ENCODE measurements around the gene SNRNP200. TPM values are rescaled to one million over a fixed set of nuclear protein-coding genes. Genes with fewer than 3 reads are reported as not detected.
A peak's percentile ranks its signal among the peaks of the same experiment; 100 is the strongest.
"Not testable (repeated sequence)": the region's sequence is repeated elsewhere in the genome, so short reads cannot be mapped to it uniquely, and the experiment has no call there.

SNRNP200 gene
- total and polyA plus RNA-seq, 9 donors = 71.1 to 149 (median 124) TPM

GRCh38 chr2:96258166-96259022 lies 47.0 kb downstream of the SNRNP200 start:
- WGBS, 3 donors = 80 to 85% (median 81%) methylated on average over 7 of the region's 7 CpGs
- TF ChIP-seq EP300 (IDR thresholded peaks at IDR 0.05) = no peak
- DNase-seq = no peak
- H3K27ac ChIP-seq = peak overlapping the region in 1 of 2 donors; percentile 81
- H3K4me1 ChIP-seq (ENCODE audit: insufficient read depth) = peaks cover 17% of the 10 kb centered on the region
- no peaks in the 10 kb centered on the region for H3K36me3 ChIP-seq
- H3K27me3 ChIP-seq = no peaks in the 10 kb centered on the region
- intact Hi-C loops (cut with DNase I) = loop anchor here in 1 of 4 donors (5.0 kb wide), 1 partner anchor 111 kb away; the partner anchor contains the start of gene DUSP2
- H3K9me3 ChIP-seq = no peaks in the 10 kb centered on the region
- no peak overlapping the region for H3K4me3 ChIP-seq

GRCh38 chr2:96257744-96258143 lies 47.6 kb downstream of the SNRNP200 start:
- H3K36me3 ChIP-seq, H3K27me3 ChIP-seq, DNase-seq, H3K4me3 ChIP-seq, H3K9me3 ChIP-seq: not testable (repeated sequence)
- Histone ChIP-seq H3K27ac (peak overlapping the region in 1 of 2 donors; percentile 81), H3K4me1 (ENCODE audit: insufficient read depth) (peaks cover 17% of the 10 kb centered on the region)
- intact Hi-C loops (cut with DNase I) = loop anchor here in 1 of 4 donors (5.0 kb wide), 1 partner anchor 110 kb away; the partner anchor contains the start of gene DUSP2
- WGBS, 3 donors = 88 to 97% (median 93%) methylated on average over 3 of the region's 3 CpGs

DNA sequence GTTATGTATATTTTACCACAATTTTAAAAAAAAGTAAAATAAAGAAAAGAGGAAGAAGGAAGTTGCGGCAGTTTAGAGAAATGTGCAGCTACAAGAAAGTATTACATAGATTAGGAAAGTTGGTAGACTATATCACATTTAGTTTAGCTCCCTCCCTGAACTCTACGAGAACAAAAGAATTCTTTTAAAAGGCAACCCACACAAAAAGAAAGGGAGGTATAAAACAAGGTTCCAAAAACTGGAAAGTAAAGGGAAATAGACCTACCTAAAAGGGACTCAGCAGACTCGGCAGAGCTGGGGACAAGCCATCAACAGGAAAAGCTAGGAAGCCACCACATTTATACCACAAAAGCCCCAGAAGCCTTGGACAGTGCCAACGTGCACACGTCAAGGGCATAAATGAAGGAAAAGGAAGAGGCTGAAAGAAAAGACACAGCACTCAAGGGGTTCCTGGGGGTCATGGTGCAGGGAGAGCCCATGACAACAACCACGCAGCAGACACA lies 48.7 kb downstream of the SNRNP200 start:
- Histone ChIP-seq H3K27ac (no peak overlapping the region), H3K4me3 (no peak overlapping the region), H3K36me3 (no peaks in the 10 kb centered on the region), H3K9me3 (no peaks in the 10 kb centered on the region), H3K4me1 (ENCODE audit: insufficient read depth) (peaks cover 17% of the 10 kb centered on the region), H3K27me3 (no peaks in the 10 kb centered on the region)
- no peak for TF ChIP-seq EP300 (IDR thresholded peaks at IDR 0.05)
- 82 to 85% (median 83%) methylated on average over 6 of the region's 6 CpGs for WGBS, 3 donors
- DNase-seq = no peak
- intact Hi-C loops (cut with DNase I) = loop anchor here in 1 of 4 donors (5.0 kb wide), 1 partner anchor 109 kb away; the partner anchor contains the start of gene DUSP2

DNA sequence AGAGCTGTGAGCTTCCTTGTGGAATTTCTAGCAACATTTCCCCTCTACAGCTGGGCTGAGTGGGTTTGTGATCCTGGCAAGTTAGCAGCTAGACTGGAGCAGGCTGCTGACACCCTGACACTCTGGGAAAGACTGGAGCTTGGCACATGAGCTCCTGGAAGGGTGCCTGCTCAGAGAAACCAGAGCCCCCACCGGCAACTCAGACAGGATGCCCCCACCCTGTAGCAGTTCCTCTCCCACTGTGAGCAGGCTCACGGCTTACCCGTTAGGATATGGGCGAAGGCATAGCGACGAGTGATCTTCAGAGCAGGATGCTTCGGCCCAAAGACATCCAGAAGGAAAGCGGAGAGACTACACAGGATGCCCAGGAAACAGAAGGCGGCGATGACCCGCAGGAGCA lies 50.8 kb downstream of the SNRNP200 start:
- TF ChIP-seq POLR2A (IDR thresholded peaks at IDR 0.05) = no peak
- no peak for TF ChIP-seq EP300 (IDR thresholded peaks at IDR 0.05)
- TF ChIP-seq, protein P1, sequence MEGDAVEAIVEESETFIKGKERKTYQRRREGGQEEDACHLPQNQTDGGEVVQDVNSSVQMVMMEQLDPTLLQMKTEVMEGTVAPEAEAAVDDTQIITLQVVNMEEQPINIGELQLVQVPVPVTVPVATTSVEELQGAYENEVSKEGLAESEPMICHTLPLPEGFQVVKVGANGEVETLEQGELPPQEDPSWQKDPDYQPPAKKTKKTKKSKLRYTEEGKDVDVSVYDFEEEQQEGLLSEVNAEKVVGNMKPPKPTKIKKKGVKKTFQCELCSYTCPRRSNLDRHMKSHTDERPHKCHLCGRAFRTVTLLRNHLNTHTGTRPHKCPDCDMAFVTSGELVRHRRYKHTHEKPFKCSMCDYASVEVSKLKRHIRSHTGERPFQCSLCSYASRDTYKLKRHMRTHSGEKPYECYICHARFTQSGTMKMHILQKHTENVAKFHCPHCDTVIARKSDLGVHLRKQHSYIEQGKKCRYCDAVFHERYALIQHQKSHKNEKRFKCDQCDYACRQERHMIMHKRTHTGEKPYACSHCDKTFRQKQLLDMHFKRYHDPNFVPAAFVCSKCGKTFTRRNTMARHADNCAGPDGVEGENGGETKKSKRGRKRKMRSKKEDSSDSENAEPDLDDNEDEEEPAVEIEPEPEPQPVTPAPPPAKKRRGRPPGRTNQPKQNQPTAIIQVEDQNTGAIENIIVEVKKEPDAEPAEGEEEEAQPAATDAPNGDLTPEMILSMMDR (IDR thresholded peaks at IDR 0.05) = no peak
- H3K4me1 ChIP-seq (ENCODE audit: insufficient read depth) = peaks cover 10% of the 10 kb centered on the region
- no peaks in the 10 kb centered on the region for H3K9me3 ChIP-seq
- H3K4me3 ChIP-seq = no peak overlapping the region
- intact Hi-C loops (cut with DNase I) = no loop called here
- no peaks in the 10 kb centered on the region for H3K36me3 ChIP-seq
- 80 to 91% (median 84%) methylated on average over 11 of the region's 11 CpGs for WGBS, 3 donors
- H3K27me3 ChIP-seq = no peaks in the 10 kb centered on the region
- no peak for DNase-seq
- no peak overlapping the region for H3K27ac ChIP-seq

DNA sequence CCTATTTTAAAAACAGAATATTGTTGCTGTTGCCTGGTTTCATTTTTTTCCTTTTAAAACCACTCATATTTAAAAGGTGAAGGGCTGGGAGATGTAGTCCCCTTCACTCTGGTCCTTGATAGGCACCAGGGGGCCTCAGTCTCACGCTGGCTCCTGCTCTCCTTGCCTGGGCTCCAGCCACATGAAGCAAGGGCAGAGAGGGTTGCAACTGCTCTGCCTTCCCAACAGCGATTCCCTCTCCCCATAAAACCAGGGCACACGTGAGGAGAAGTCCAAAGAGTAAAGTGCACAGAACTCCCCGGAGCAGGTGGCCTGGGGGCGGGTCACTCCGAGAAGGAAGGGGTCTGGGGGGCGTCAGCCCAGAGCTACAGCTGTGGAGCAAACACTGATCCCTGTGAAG lies 52.3 kb downstream of the SNRNP200 start:
- Histone ChIP-seq H3K27ac (no peak overlapping the region), H3K4me3 (no peak overlapping the region), H3K27me3 (no peaks in the 10 kb centered on the region), H3K9me3 (no peaks in the 10 kb centered on the region), H3K36me3 (no peaks in the 10 kb centered on the region), H3K4me1 (ENCODE audit: insufficient read depth) (peaks cover 7% of the 10 kb centered on the region)
- no peak for TF ChIP-seq POLR2A (IDR thresholded peaks at IDR 0.05)
- TF ChIP-seq EP300 (IDR thresholded peaks at IDR 0.05) = no peak
- TF ChIP-seq, protein P1 (IDR thresholded peaks at IDR 0.05) = no peak
- WGBS, 3 donors = 61 to 74% (median 71%) methylated on average over 7 of the region's 7 CpGs
- intact Hi-C loops (cut with DNase I) = no loop called here
- no peak for DNase-seq

GRCh38 chr2:96252526-96252925 lies 52.8 kb downstream of the SNRNP200 start:
- peaks cover 7% of the 10 kb centered on the region for H3K4me1 ChIP-seq (ENCODE audit: insufficient read depth)
- H3K4me3 ChIP-seq = no peak overlapping the region
- intact Hi-C loops (cut with DNase I) = no loop called here
- DNase-seq = no peak
- no peaks in the 10 kb centered on the region for H3K9me3 ChIP-seq
- H3K36me3 ChIP-seq = no peaks in the 10 kb centered on the region
- TF ChIP-seq EP300 (IDR thresholded peaks at IDR 0.05) (no peak), POLR2A (IDR thresholded peaks at IDR 0.05) (no peak)
- TF ChIP-seq, protein P1 (IDR thresholded peaks at IDR 0.05) = no peak
- H3K27ac ChIP-seq = no peak overlapping the region
- 89 to 92% (median 89%) methylated on average over 8 of the region's 8 CpGs for WGBS, 3 donors
- H3K27me3 ChIP-seq = no peaks in the 10 kb centered on the region
